WTC11 (cell line): ENCODE measurements around the gene CERT1. TPM values are rescaled to one million over a fixed set of nuclear protein-coding genes. Genes with fewer than 3 reads are reported as not detected.

Source experiments
- ATAC-seq: fragments of 200-7000 bp; cut with Tn5 transposase; 2 replicates; pipeline ENCODE4 v1.10.0; 2021; ENCODE audit warnings: mild to moderate bottlenecking, moderate library complexity
- Bru-seq: library from RNA; stranded (reverse); fragments of 400-500 nt; gene quantifications from one replicate; lab custom pipeline; 2021; lab: Mats Ljungman, UMichigan
- CTCF ChIA-PET: fragments of 300-600 bp; sonication (Branson Sonifier 250); formaldehyde crosslinking; loops from one replicate; lab custom pipeline; 2021; ENCODE audit warnings: antibody characterized with exemption; lab: Charles Lee
- POLR2A ChIA-PET: fragments of 350-600 bp; sonication (Branson Sonifier 250); formaldehyde crosslinking; loops from one replicate; lab custom pipeline; 2021; ENCODE audit warnings: antibody characterized with exemption; lab: Charles Lee
- DNase-seq: peaks from one replicate; pipeline ENCODE4 v3.0.0; 2021; ENCODE audit warnings: low spot score
- H3K27ac Mint-ChIP-seq: 2 replicates; pipeline ENCODE4 v1.8.0; 2021; ENCODE audit warnings: mixed read lengths
- H3K27me3 Mint-ChIP-seq: 2 replicates; pipeline ENCODE4 v1.8.0; 2021; ENCODE audit warnings: low read depth, mild to moderate bottlenecking, moderate library complexity, mixed read lengths
- H3K36me3 Mint-ChIP-seq: 2 replicates; pipeline ENCODE4 v1.8.0; 2021; ENCODE audit warnings: mixed read lengths
- H3K4me1 Mint-ChIP-seq: 2 replicates; pipeline ENCODE4 v1.8.0; 2022; ENCODE audit warnings: mixed read lengths
- H3K4me3 Mint-ChIP-seq: 2 replicates; pipeline ENCODE4 v1.8.0; 2021; ENCODE audit warnings: mild to moderate bottlenecking, moderate library complexity, mixed read lengths
- H3K9me3 Mint-ChIP-seq: 2 replicates; pipeline ENCODE4 v1.8.0; 2021; ENCODE audit warnings: mixed read lengths
- ATF1 ChIP-seq: sonication (generic); formaldehyde crosslinking; IDR thresholded peaks from 2 replicates; pipeline ENCODE4 v1.8.1; 2023; ENCODE audit warnings: mild to moderate bottlenecking, moderate library complexity, missing genetic modification reagents
- CREM ChIP-seq: sonication (generic); formaldehyde crosslinking; IDR thresholded peaks from 2 replicates; pipeline ENCODE4 v1.8.1; 2022; ENCODE audit warnings: mild to moderate bottlenecking, missing genetic modification reagents, moderate library complexity
- ESRRA ChIP-seq: sonication (generic); formaldehyde crosslinking; IDR thresholded peaks from 2 replicates; pipeline ENCODE4 v1.8.1; 2022; ENCODE audit warnings: mild to moderate bottlenecking, missing genetic modification reagents, borderline replicate concordance
- FOXK1 ChIP-seq: sonication (generic); formaldehyde crosslinking; IDR thresholded peaks from 2 replicates; pipeline ENCODE4 v1.8.0; 2022; ENCODE audit warnings: mild to moderate bottlenecking, moderate library complexity, missing genetic modification reagents
- FOXP1 ChIP-seq: sonication (generic); formaldehyde crosslinking; IDR thresholded peaks from 2 replicates; pipeline ENCODE4 v1.8.0; 2022; ENCODE audit warnings: missing genetic modification reagents, mild to moderate bottlenecking, moderate library complexity, borderline replicate concordance
- SOX15 ChIP-seq: fragments of 250-450 bp; sonication (Bioruptor Pico); IDR thresholded peaks from 2 replicates; pipeline ENCODE4 v1.9.0; 2021; ENCODE audit warnings: mild to moderate bottlenecking
- TCF7 ChIP-seq: sonication (generic); formaldehyde crosslinking; IDR thresholded peaks from 2 replicates; pipeline ENCODE4 v1.8.0; 2022; ENCODE audit warnings: mild to moderate bottlenecking, low read depth, missing genetic modification reagents, moderate library complexity
- ZNF232 ChIP-seq: sonication (generic); formaldehyde crosslinking; IDR thresholded peaks from 2 replicates; pipeline ENCODE4 v1.8.0; 2022; ENCODE audit warnings: mild to moderate bottlenecking, missing genetic modification reagents
- long read RNA-seq, 3 experiments: library from RNA in 1 of 3; library from capped mRNA in 1 of 3; library from polyadenylated mRNA in 1 of 3; unstranded in 2 of 3; stranded (forward) in 1 of 3; transcript quantifications; one replicate each; pipeline ENCODE4 v2.0.0, GENCODE V29; 2021
- total RNA-seq: library from RNA; stranded (reverse); gene quantifications from 3 replicates; pipeline ENCODE4 v1.2.3, GENCODE V29; 2021
- TF ChIP-seq, protein P1 (sequence below): sonication (generic); formaldehyde crosslinking; IDR thresholded peaks from 2 replicates; pipeline ENCODE4 v1.8.0; 2022; ENCODE audit warnings: missing genetic modification reagents
- TF ChIP-seq, protein P2 (sequence below): sonication (generic); formaldehyde crosslinking; IDR thresholded peaks from 2 replicates; pipeline ENCODE4 v1.8.1; 2022; ENCODE audit warnings: mild to moderate bottlenecking, missing genetic modification reagents, moderate library complexity, borderline replicate concordance
- TF ChIP-seq, protein P3 (sequence below): sonication (generic); formaldehyde crosslinking; IDR thresholded peaks from 2 replicates; pipeline ENCODE4 v1.8.0; 2022; ENCODE audit warnings: mild to moderate bottlenecking, missing genetic modification reagents
- TF ChIP-seq, protein P4 (sequence below): sonication (generic); formaldehyde crosslinking; IDR thresholded peaks from 2 replicates; pipeline ENCODE4 v1.8.0; 2023; ENCODE audit warnings: mild to moderate bottlenecking, missing genetic modification reagents
- TF ChIP-seq, protein P5 (sequence below): fragments of 250-450 bp; sonication (Bioruptor Pico); IDR thresholded peaks from 2 replicates; pipeline ENCODE4 v1.9.0; 2021; ENCODE audit warnings: mild to moderate bottlenecking, borderline replicate concordance

The CERT1 gene, protein sequence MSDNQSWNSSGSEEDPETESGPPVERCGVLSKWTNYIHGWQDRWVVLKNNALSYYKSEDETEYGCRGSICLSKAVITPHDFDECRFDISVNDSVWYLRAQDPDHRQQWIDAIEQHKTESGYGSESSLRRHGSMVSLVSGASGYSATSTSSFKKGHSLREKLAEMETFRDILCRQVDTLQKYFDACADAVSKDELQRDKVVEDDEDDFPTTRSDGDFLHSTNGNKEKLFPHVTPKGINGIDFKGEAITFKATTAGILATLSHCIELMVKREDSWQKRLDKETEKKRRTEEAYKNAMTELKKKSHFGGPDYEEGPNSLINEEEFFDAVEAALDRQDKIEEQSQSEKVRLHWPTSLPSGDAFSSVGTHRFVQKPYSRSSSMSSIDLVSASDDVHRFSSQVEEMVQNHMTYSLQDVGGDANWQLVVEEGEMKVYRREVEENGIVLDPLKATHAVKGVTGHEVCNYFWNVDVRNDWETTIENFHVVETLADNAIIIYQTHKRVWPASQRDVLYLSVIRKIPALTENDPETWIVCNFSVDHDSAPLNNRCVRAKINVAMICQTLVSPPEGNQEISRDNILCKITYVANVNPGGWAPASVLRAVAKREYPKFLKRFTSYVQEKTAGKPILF
- total RNA-seq (48.5 to 50.8 TPM (median 49.0 TPM) in 3 replicates), Bru-seq, nascent RNA (percentile 78 among the genes with signal in this experiment)
- long read RNA-seq, experiment 1, full-length matches to known transcripts = 91 of 115 reads
- long read RNA-seq, experiment 1, partial matches to known transcripts = 9 of 115 reads
- long read RNA-seq, experiment 1, other reads (novel, unspliced or antisense) = 15 of 115 reads
- long read RNA-seq, experiment 2, transcript COL4A3BP-222 (17 exons, 3,154 nt) = major isoform, 15 of 57 reads
- long read RNA-seq, experiment 2, partial matches to known transcripts = 5 of 57 reads
- long read RNA-seq, experiment 2, other reads (novel, unspliced or antisense) = 34 of 57 reads
- long read RNA-seq, experiment 3, partial matches to known transcripts = 1 of 3 reads
- long read RNA-seq, experiment 3, other reads (novel, unspliced or antisense) = 0 of 3 reads

DNA sequence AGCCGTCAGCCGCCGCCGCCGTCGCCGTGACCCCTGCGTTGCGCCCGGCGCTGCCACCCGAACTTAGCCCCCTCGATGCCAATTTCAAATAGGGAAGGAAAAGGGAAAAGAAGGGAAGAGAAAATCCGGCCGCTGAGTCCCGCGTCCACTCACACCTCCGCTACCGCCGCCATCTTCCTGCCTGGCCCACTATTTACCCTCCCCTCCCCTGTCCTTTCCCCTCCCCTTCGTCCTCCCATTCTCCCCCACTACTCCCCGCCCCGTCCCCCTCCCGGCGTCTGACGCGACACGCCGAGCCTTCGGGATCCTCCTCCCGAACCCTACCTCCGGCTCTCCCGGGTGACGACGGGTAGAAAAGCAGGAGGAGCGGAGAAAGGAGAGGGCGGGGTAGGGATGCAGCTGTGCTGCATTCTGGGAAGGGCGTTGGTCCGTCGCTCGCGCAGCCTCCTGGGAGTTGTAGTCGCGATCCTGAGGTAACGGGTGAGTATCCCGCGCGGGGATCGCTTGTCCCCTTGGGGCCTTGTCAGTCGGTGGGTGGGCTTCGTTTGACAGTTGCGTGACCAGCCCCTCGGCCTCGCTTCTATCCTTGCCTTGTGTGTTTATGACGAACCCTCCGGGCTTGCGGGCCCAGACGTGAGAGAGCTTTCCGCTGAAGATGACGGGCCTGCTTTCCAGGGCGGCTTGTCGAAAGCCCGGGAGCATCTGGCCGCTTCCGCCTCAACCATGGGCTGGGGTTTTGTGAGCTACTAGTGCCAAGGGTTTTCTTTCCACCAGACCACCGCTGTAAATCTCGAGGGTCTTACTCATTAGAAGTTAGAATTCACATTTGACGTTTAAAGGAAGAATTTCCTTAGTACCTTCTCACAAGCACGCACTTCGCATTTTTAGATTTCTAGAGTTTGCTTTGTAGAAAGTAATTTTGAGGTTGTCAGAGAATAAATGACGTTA, at the start of gene CERT1, which contains the start of gene POLK:
CERT1 (minus strand) TSS at position 195 of the 948 bp plus-strand sequence. CDS start 422 bp downstream, outside the sequence.
POLK (plus strand) TSS at position 457 of the 948 bp plus-strand sequence.
- ChIA-PET CTCF (interaction anchor here (1.2 to 1.3 kb wide), 2 partner anchors 9 to 169 kb away, joined by 3 to 5 read pairs; no protein-coding TSS in a partner anchor), POLR2A (interaction anchor here (0.7 to 2.2 kb wide), 3 partner anchors 16 to 175 kb away, joined by 3 to 8 read pairs (median 3); partner anchors contain the start of gene HMGCR)
- ATAC-seq = peak; percentile 98
- H3K36me3 Mint-ChIP-seq = no peaks in the 10 kb centered on the region; the same call in 1 of the 2 replicates
- peak within 1 kb of the TSS; percentile 60 for H3K27ac Mint-ChIP-seq
- DNase-seq = peak; percentile 98
- H3K4me1 Mint-ChIP-seq = peaks cover 19% of the 10 kb centered on the region
- peak within 1 kb of the TSS; percentile 93 for H3K4me3 Mint-ChIP-seq
- peaks cover 10% of the 10 kb centered on the region for H3K9me3 Mint-ChIP-seq
- H3K27me3 Mint-ChIP-seq = no peaks in the 10 kb centered on the region
- no peak for TF ChIP-seq ATF1 (CRISPR knock-in tag)
- TF ChIP-seq, protein P1, sequence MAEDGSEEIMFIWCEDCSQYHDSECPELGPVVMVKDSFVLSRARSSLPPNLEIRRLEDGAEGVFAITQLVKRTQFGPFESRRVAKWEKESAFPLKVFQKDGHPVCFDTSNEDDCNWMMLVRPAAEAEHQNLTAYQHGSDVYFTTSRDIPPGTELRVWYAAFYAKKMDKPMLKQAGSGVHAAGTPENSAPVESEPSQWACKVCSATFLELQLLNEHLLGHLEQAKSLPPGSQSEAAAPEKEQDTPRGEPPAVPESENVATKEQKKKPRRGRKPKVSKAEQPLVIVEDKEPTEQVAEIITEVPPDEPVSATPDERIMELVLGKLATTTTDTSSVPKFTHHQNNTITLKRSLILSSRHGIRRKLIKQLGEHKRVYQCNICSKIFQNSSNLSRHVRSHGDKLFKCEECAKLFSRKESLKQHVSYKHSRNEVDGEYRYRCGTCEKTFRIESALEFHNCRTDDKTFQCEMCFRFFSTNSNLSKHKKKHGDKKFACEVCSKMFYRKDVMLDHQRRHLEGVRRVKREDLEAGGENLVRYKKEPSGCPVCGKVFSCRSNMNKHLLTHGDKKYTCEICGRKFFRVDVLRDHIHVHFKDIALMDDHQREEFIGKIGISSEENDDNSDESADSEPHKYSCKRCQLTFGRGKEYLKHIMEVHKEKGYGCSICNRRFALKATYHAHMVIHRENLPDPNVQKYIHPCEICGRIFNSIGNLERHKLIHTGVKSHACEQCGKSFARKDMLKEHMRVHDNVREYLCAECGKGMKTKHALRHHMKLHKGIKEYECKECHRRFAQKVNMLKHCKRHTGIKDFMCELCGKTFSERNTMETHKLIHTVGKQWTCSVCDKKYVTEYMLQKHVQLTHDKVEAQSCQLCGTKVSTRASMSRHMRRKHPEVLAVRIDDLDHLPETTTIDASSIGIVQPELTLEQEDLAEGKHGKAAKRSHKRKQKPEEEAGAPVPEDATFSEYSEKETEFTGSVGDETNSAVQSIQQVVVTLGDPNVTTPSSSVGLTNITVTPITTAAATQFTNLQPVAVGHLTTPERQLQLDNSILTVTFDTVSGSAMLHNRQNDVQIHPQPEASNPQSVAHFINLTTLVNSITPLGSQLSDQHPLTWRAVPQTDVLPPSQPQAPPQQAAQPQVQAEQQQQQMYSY = no peak
- no peak for TF ChIP-seq TCF7 (CRISPR knock-in tag)
- TF ChIP-seq FOXP1 = peak; percentile 33; the same call in 1 of the 2 replicates
- TF ChIP-seq, protein P2, sequence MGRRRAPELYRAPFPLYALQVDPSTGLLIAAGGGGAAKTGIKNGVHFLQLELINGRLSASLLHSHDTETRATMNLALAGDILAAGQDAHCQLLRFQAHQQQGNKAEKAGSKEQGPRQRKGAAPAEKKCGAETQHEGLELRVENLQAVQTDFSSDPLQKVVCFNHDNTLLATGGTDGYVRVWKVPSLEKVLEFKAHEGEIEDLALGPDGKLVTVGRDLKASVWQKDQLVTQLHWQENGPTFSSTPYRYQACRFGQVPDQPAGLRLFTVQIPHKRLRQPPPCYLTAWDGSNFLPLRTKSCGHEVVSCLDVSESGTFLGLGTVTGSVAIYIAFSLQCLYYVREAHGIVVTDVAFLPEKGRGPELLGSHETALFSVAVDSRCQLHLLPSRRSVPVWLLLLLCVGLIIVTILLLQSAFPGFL (CRISPR knock-in tag) = no peak
- TF ChIP-seq SOX15 (CRISPR knock-in tag) = no peak
- TF ChIP-seq, protein P3, sequence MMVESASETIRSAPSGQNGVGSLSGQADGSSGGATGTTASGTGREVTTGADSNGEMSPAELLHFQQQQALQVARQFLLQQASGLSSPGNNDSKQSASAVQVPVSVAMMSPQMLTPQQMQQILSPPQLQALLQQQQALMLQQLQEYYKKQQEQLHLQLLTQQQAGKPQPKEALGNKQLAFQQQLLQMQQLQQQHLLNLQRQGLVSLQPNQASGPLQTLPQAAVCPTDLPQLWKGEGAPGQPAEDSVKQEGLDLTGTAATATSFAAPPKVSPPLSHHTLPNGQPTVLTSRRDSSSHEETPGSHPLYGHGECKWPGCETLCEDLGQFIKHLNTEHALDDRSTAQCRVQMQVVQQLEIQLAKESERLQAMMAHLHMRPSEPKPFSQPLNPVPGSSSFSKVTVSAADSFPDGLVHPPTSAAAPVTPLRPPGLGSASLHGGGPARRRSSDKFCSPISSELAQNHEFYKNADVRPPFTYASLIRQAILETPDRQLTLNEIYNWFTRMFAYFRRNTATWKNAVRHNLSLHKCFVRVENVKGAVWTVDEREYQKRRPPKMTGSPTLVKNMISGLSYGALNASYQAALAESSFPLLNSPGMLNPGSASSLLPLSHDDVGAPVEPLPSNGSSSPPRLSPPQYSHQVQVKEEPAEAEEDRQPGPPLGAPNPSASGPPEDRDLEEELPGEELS = 0 out of 2 replicates have a peak, but pooled peaks have one; percentile 60
- TF ChIP-seq FOXK1 (CRISPR knock-in tag) = peak; percentile 54
- TF ChIP-seq, protein P4, sequence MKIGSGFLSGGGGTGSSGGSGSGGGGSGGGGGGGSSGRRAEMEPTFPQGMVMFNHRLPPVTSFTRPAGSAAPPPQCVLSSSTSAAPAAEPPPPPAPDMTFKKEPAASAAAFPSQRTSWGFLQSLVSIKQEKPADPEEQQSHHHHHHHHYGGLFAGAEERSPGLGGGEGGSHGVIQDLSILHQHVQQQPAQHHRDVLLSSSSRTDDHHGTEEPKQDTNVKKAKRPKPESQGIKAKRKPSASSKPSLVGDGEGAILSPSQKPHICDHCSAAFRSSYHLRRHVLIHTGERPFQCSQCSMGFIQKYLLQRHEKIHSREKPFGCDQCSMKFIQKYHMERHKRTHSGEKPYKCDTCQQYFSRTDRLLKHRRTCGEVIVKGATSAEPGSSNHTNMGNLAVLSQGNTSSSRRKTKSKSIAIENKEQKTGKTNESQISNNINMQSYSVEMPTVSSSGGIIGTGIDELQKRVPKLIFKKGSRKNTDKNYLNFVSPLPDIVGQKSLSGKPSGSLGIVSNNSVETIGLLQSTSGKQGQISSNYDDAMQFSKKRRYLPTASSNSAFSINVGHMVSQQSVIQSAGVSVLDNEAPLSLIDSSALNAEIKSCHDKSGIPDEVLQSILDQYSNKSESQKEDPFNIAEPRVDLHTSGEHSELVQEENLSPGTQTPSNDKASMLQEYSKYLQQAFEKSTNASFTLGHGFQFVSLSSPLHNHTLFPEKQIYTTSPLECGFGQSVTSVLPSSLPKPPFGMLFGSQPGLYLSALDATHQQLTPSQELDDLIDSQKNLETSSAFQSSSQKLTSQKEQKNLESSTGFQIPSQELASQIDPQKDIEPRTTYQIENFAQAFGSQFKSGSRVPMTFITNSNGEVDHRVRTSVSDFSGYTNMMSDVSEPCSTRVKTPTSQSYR (CRISPR knock-in tag) = no peak
- TF ChIP-seq ZNF232 (CRISPR knock-in tag) = no peak; the same call in 1 of the 2 replicates
- TF ChIP-seq ESRRA (CRISPR knock-in tag) = no peak
- TF ChIP-seq CREM (CRISPR knock-in tag) = no peak
- TF ChIP-seq, protein P5, sequence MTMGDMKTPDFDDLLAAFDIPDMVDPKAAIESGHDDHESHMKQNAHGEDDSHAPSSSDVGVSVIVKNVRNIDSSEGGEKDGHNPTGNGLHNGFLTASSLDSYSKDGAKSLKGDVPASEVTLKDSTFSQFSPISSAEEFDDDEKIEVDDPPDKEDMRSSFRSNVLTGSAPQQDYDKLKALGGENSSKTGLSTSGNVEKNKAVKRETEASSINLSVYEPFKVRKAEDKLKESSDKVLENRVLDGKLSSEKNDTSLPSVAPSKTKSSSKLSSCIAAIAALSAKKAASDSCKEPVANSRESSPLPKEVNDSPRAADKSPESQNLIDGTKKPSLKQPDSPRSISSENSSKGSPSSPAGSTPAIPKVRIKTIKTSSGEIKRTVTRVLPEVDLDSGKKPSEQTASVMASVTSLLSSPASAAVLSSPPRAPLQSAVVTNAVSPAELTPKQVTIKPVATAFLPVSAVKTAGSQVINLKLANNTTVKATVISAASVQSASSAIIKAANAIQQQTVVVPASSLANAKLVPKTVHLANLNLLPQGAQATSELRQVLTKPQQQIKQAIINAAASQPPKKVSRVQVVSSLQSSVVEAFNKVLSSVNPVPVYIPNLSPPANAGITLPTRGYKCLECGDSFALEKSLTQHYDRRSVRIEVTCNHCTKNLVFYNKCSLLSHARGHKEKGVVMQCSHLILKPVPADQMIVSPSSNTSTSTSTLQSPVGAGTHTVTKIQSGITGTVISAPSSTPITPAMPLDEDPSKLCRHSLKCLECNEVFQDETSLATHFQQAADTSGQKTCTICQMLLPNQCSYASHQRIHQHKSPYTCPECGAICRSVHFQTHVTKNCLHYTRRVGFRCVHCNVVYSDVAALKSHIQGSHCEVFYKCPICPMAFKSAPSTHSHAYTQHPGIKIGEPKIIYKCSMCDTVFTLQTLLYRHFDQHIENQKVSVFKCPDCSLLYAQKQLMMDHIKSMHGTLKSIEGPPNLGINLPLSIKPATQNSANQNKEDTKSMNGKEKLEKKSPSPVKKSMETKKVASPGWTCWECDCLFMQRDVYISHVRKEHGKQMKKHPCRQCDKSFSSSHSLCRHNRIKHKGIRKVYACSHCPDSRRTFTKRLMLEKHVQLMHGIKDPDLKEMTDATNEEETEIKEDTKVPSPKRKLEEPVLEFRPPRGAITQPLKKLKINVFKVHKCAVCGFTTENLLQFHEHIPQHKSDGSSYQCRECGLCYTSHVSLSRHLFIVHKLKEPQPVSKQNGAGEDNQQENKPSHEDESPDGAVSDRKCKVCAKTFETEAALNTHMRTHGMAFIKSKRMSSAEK = no peak
